Epithelial cell of esophagus (primary cell): ENCODE data around the gene GINS1.

Experiments used
- DNase-seq: peaks from one replicate; pipeline ENCODE4 v3.0.0; 2010; ENCODE audit warnings: low read depth
- H3K4me3 ChIP-seq: 2 replicates; pipeline ENCODE4 v1.5.1; 2011; ENCODE audit warnings: mild to moderate bottlenecking, low read length, control low read depth
- CTCF ChIP-seq: IDR thresholded peaks from 2 replicates; pipeline ENCODE4 v1.5.1; 2011; ENCODE audit warnings: low read depth, mild to moderate bottlenecking, low read length, control low read depth, inconsistent platforms; ENCODE audit not compliant: insufficient read depth; ENCODE audit errors: missing control alignments

GINS1 gene

GRCh38 chr20:25460566-25461280 is 53.2 kb downstream of the GINS1 start:
- TF ChIP-seq CTCF, result no peak
- DNase-seq, result no peak
- no peak overlapping the region for H3K4me3 ChIP-seq

- DNase-seq, result no peak
- no peak for TF ChIP-seq CTCF
- H3K4me3 ChIP-seq, result no peak overlapping the region
Measured at GRCh38 chr20:25461281-25461650, 53.8 kb downstream of the GINS1 start.

GRCh38 chr20:25461786-25462545 is 54.5 kb downstream of the GINS1 start:
- no peak for TF ChIP-seq CTCF
- H3K4me3 ChIP-seq, result no peak overlapping the region
- DNase-seq, result no peak

GRCh38 chr20:25464501-25465242 is 57.2 kb downstream of the GINS1 start:
- TF ChIP-seq CTCF, result no peak
- no peak for DNase-seq

GRCh38 chr20:25465243-25466135 is 58.0 kb downstream of the GINS1 start:
- H3K4me3 ChIP-seq, result no peak overlapping the region
- no peak for TF ChIP-seq CTCF
- DNase-seq, result no peak

More at GRCh38 chr20:25464501-25465242, 57.2 kb downstream of the GINS1 start:
- H3K4me3 ChIP-seq, result no peak overlapping the region

GRCh38 chr20:25466846-25467245 is 59.4 kb downstream of the GINS1 start:
- no peak for DNase-seq
- no peak overlapping the region for H3K4me3 ChIP-seq
- no peak for TF ChIP-seq CTCF
